ENCODE results near the gene TENT4A. TPM values are rescaled to one million over a fixed set of nuclear protein-coding genes. Genes with fewer than 3 reads are reported as not detected.

TENT4A gene
- total RNA-seq, 8 experiments from 2014 or later, result 10.5 to 29.2 (median 21.0) TPM

DNA sequence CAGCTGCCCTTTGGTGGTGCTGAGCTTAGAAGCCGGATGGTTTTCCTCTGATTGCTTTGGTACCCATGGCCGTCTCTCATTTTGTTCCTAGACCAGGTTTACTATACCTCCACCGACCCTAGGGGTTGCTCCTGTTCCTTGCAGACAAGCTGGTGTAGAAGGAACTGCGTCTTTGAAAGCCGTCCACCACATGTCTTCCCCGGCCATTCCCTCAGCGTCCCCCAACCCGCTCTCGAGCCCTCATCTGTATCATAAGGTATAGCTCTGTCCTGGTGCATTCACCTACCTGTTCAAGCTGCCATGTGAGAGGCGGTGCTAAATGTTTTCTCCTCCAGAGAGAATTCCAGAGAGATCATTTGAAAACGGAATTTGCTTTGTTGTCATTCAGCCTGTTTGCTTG is 39.5 kb downstream of the TENT4A start:
- H3K27ac ChIP-seq, result no peak overlapping the region
- no peak for ATAC-seq (replicated peaks in 6 of 8)
- WGBS, 10 experiments, result 82 to 100% (median 100%) methylated on average over 2 to 8 of the region's 11 CpGs; no CpG with 5 or more reads in 2 of the 10 experiments
- in situ Hi-C loops (cut with MboI; ENCODE audit: low pct_unique_long_range_greater_than_20kb in 2 of 9, low sequenced_read_pairs in 9 of 9, unreplicated experiment in 9 of 9), result no loop called here
- no peaks in the 10 kb centered on the region for H3K4me1 ChIP-seq (replicated peaks in 1 of 2)
- no peak overlapping the region for H3K4me3 ChIP-seq

DNA sequence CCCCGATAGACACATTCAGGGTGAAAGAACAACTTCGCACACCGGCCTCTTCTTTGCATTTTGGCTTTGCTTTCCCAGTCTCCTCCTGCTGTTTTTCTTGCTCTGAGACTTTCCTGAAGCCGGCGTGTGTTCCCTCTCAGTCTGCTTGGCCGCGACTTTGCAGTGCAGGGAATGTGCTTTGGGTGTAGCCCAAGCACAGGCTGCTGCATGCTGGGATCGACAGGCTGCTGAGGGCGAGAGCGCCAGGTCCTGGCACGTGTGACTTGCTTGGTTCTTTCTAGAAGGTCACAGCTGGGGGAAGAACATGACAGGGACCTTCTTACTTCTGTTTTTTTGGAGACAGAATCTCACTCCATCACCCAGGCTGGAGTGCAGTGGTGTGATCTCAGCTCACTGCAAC is 40.6 kb downstream of the TENT4A start:
- in situ Hi-C loops (cut with MboI; ENCODE audit: low pct_unique_long_range_greater_than_20kb in 2 of 9, low sequenced_read_pairs in 9 of 9, unreplicated experiment in 9 of 9), result no loop called here
- no peak overlapping the region for H3K27ac ChIP-seq
- H3K4me1 ChIP-seq (replicated peaks in 1 of 2), result no peaks in the 10 kb centered on the region

DNA sequence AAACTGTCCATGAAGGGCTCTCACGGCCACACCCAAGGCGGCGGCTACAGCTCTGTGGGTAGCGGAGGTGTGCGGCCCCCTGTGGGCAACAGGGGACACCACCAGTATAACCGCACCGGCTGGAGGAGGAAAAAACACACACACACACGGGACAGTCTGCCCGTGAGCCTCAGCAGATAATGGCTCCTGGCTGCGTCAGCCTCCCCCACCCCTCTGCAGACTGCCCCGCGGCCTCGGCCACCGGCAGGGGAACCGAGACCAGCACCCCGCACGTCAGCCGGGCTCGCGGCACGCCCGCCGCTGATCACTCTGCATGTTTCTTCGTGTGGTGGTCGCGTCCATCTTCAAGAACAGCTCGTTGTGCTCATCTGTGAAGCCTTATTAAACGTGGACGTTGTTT is 41.5 kb downstream of the TENT4A start:
- no peak for ATAC-seq (replicated peaks in 6 of 8)

More for the DNA sequence above, 40.6 kb downstream of the TENT4A start:
- H3K4me3 ChIP-seq, result no peak overlapping the region
- WGBS, 10 experiments, result 68 to 100% (median 95%) methylated on average over 3 to 8 of the region's 11 CpGs; no CpG with 5 or more reads in 2 of the 10 experiments
- ATAC-seq (replicated peaks in 6 of 8), result no peak

DNA sequence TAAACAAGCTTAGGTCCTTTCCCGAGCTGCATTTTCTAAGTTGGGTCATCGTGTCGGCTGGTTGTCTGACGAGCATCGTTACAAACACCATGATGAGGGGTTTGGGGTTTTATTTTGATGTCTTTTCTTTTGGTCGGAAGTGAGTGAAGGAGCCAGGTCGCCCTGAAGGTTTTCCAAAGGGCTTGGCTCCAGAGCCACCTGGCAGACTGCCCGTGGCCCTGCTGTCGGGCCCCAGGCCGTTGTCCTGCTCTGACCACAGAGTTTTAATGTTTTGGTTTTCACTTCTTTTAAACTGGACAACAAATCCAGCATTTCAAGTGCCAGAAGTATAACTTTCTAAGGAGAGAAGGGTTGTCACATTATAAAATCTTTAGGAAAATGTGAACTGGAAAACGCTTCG is 42.3 kb downstream of the TENT4A start:
- no peak for ATAC-seq (replicated peaks in 6 of 8)
- Histone ChIP-seq H3K4me3 (no peak overlapping the region), H3K4me1 (replicated peaks in 1 of 2) (no peaks in the 10 kb centered on the region), H3K27ac (no peak overlapping the region)
- in situ Hi-C loops (cut with MboI; ENCODE audit: low pct_unique_long_range_greater_than_20kb in 2 of 9, low sequenced_read_pairs in 9 of 9, unreplicated experiment in 9 of 9), result no loop called here
- WGBS, 10 experiments, result 74 to 100% (median 95%) methylated on average over 1 to 9 of the region's 12 CpGs

More for the DNA sequence above, 41.5 kb downstream of the TENT4A start:
- in situ Hi-C loops (cut with MboI; ENCODE audit: low pct_unique_long_range_greater_than_20kb in 2 of 9, low sequenced_read_pairs in 9 of 9, unreplicated experiment in 9 of 9), result no loop called here
- H3K27ac ChIP-seq, result no peak overlapping the region
- H3K4me1 ChIP-seq (replicated peaks in 1 of 2), result no peaks in the 10 kb centered on the region
- WGBS, 10 experiments, result 95 to 100% (median 100%) methylated on average over 1 to 9 of the region's 29 CpGs; no CpG with 5 or more reads in 3 of the 10 experiments
- no peak overlapping the region for H3K4me3 ChIP-seq

DNA sequence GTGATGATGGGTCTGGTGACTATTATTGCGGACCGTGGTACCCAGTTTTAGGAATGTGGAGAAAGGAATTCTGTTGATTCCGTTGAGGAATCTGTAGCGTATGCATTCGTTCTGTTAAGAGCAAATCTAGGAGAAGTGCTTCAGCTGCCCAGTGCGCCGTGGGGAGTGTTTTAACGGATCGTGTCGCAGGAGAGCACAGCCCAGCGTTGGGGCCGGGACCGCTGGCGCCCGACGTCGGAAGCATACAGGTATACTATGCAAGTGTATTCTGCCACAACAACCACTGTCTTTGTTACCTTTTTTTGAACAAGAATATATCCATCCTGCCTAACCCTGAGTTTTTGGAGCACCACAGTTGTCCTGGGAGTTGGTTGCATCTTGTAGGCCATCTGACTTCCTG is 42.7 kb downstream of the TENT4A start:
- ATAC-seq (replicated peaks in 6 of 8), result no peak
- no peak overlapping the region for H3K4me3 ChIP-seq
- H3K27ac ChIP-seq, result no peak overlapping the region
- in situ Hi-C loops (cut with MboI; ENCODE audit: low pct_unique_long_range_greater_than_20kb in 2 of 9, low sequenced_read_pairs in 9 of 9, unreplicated experiment in 9 of 9), result no loop called here
- H3K4me1 ChIP-seq (replicated peaks in 1 of 2), result no peaks in the 10 kb centered on the region
- WGBS, 10 experiments, result 92 to 100% (median 95%) methylated on average over 5 to 16 of the region's 17 CpGs; no CpG with 5 or more reads in 1 of the 10 experiments

DNA sequence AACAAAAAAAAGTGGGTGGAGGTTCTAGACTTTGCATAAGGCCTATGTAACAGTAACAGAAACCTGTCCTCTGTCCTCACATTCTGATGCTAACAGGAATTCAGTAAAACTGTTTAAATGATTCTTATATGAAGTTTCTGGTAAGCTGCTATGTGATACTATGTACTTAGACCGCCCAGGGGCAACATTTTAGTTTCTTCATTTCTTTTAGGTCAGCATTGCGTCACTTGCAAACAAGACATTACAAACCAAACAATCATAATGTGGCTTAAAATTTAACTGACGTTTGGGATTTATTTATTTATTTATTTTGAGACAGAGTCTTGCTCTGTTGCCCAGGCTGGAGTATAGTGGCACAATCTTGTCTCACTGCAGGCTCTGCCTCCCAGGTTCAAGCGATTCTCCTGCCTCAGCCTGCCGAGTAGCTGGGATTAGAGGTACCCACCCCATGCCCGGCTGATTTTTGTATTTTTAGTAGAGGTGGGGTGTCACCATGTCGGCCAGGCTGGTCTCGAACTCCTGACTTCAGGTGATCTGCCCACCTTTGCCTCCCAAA is 44.3 kb downstream of the TENT4A start:
- in situ Hi-C loops (cut with MboI; ENCODE audit: low pct_unique_long_range_greater_than_20kb in 2 of 9, low sequenced_read_pairs in 9 of 9, unreplicated experiment in 9 of 9), result no loop called here
- WGBS, 10 experiments, result 85 to 100% (median 95%) methylated on average over 1 to 8 of the region's 8 CpGs; no CpG with 5 or more reads in 1 of the 10 experiments
- Histone ChIP-seq H3K4me3 (no peak overlapping the region), H3K4me1 (replicated peaks in 1 of 2) (no peaks in the 10 kb centered on the region), H3K27ac (no peak overlapping the region)
- no peak for ATAC-seq (replicated peaks in 6 of 8)

DNA sequence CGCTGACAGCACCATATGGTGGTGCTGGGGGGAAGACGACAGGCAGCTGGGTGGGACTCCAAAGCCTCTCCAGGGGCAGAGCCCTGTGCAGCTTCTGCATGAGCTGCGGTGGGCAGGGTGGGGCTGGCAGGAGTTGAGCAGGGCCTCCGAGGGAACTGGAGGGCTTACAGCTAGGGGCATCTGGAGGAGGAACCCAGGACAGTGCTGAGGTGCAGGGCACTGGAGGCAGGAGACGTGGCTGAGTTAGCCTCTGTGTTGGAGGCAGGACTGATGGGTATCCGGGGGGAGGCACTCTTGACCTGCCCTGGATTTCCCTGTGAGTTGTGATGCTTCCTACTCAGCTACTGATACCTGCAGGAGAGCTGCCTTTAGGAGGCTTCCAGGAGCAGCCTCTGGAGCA is 45.0 kb downstream of the TENT4A start:
- 70 to 100% (median 93%) methylated on average over 2 to 3 of the region's 6 CpGs; no CpG with 5 or more reads in 6 of the 10 experiments for WGBS, 10 experiments
- ATAC-seq (replicated peaks in 6 of 8), result no peak
- H3K4me3 ChIP-seq, result no peak overlapping the region
- in situ Hi-C loops (cut with MboI; ENCODE audit: low pct_unique_long_range_greater_than_20kb in 2 of 9, low sequenced_read_pairs in 9 of 9, unreplicated experiment in 9 of 9), result no loop called here
- H3K4me1 ChIP-seq (replicated peaks in 1 of 2), result no peaks in the 10 kb centered on the region
- H3K27ac ChIP-seq, result no peak overlapping the region

DNA sequence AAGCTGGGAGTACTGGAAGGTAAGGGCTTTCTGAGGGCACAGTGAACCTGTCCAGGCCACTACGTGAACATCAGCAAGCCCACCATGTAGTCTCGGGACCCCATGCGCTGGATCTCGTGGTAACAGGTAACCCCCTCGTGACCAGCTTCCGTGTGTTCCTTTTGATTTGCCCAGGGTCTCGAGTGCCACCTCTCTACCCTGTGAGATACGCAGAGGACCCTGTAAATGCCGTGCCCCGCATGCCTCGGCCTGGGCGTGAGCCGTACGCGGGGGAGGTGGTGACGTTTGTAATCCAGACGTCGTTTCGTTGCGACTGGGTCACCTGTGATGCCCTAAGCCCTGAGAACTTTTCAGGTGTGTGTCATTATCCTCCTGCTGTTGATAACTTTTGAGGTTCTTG is 45.5 kb downstream of the TENT4A start:
- in situ Hi-C loops (cut with MboI; ENCODE audit: low pct_unique_long_range_greater_than_20kb in 2 of 9, low sequenced_read_pairs in 9 of 9, unreplicated experiment in 9 of 9), result no loop called here
- 71 to 100% (median 98%) methylated on average over 1 to 12 of the region's 20 CpGs; no CpG with 5 or more reads in 4 of the 10 experiments for WGBS, 10 experiments

DNA sequence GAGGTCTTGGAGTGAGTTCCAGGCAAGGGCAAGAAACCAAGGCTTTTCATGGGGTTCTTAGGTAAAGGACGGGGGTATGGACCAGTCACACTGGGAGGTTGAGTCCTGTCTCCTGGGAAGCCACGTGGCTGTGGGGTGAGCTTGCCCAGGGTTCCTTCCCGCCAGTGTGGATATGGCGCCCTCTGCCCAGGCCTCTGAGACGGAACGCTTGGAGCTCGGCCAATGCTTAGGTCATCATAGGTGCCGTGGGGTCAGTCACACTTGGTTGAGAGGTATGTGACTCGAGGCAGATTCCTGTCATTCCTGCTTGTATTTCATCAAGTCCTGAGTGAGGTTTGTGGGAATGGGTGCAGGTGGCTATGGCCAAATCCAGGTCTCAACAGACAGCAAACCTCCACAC is 46.2 kb downstream of the TENT4A start:
- Histone ChIP-seq H3K27ac (no peak overlapping the region), H3K4me3 (no peak overlapping the region), H3K4me1 (replicated peaks in 1 of 2) (no peaks in the 10 kb centered on the region)
- no peak for ATAC-seq (replicated peaks in 6 of 8)
- WGBS, 10 experiments, result 74 to 100% (median 100%) methylated on average over 1 to 4 of the region's 9 CpGs; no CpG with 5 or more reads in 5 of the 10 experiments
- in situ Hi-C loops (cut with MboI; ENCODE audit: low pct_unique_long_range_greater_than_20kb in 2 of 9, low sequenced_read_pairs in 9 of 9, unreplicated experiment in 9 of 9), result no loop called here

More for the DNA sequence above, 45.5 kb downstream of the TENT4A start:
- no peak for ATAC-seq (replicated peaks in 6 of 8)
- Histone ChIP-seq H3K4me1 (replicated peaks in 1 of 2) (no peaks in the 10 kb centered on the region), H3K4me3 (no peak overlapping the region), H3K27ac (no peak overlapping the region)

DNA sequence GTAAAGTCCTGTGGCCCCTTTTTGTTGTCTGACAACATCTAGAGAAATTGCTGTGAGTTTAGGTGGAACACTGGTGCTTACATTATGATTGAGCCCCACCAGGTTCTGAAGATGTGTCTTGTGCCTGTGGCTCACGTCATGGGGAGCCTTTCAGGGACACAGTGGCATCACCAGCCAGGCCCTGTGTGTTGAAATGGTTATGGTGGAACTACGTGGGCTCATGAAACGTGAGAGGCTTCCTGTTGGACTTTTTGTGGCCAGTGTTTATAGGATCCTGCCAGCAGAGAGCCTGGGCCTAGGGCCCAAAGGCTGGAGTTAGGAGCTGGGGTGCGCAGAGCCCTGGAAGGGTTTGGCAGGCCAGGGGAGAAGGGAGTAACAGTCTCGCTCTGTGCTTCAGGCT is 46.8 kb downstream of the TENT4A start:
- Histone ChIP-seq H3K27ac (no peak overlapping the region), H3K4me1 (replicated peaks in 1 of 2) (no peaks in the 10 kb centered on the region), H3K4me3 (no peak overlapping the region)
- WGBS, 10 experiments, result 89 to 100% (median 98%) methylated on average over 1 to 5 of the region's 5 CpGs; no CpG with 5 or more reads in 4 of the 10 experiments
- ATAC-seq (replicated peaks in 6 of 8), result no peak
- in situ Hi-C loops (cut with MboI; ENCODE audit: low pct_unique_long_range_greater_than_20kb in 2 of 9, low sequenced_read_pairs in 9 of 9, unreplicated experiment in 9 of 9), result no loop called here

DNA sequence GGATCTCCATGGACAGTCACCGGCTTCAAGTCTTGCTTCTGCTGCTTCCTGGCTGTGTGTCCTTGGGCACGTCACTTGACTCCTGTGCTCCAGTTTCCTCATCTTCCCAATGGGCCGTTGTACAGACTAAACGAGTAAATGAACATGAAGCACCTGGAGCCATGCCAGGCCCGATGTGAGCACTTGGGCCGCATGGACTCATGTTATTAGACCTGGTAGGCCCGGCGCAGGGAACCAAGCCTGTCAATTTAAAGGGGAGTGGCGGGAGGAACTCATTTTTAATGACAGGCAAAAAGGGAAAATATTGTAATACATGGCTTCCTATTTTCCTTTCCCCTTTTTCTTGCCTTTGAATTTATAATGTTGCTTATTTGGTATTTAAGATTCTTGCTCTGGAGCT is 47.5 kb downstream of the TENT4A start:
- Histone ChIP-seq H3K4me3 (no peak overlapping the region), H3K27ac (no peak overlapping the region), H3K4me1 (replicated peaks in 1 of 2) (no peaks in the 10 kb centered on the region)
- ATAC-seq (replicated peaks in 6 of 8), result no peak
- in situ Hi-C loops (cut with MboI; ENCODE audit: low pct_unique_long_range_greater_than_20kb in 2 of 9, low sequenced_read_pairs in 9 of 9, unreplicated experiment in 9 of 9), result no loop called here
- WGBS, 10 experiments, result 62 to 100% (median 86%) methylated on average over 2 to 9 of the region's 9 CpGs; no CpG with 5 or more reads in 1 of the 10 experiments

DNA sequence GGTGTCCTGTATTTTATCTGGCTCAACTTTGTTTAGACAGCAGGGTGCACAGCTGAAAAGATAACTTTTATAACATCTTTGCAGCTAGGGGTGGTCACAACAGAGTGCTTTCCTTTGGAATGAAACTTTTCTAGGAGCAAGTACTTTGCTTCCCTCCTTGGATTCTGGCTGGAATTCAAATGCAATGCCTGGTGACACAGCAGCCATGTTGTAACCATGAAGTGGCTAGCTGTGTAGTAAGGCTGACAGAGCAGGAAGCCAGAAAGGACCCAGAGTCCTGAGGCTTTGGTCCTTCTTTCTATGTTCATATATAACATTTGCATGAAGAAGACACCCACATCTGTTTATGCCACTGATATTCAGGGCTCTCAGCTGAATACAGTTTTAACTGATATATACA is 48.1 kb downstream of the TENT4A start:
- no peak overlapping the region for H3K4me3 ChIP-seq
- H3K27ac ChIP-seq, result no peak overlapping the region
- ATAC-seq (replicated peaks in 6 of 8), result no peak
- in situ Hi-C loops (cut with MboI; ENCODE audit: low pct_unique_long_range_greater_than_20kb in 2 of 9, low sequenced_read_pairs in 9 of 9, unreplicated experiment in 9 of 9), result no loop called here
- peaks cover 0 to 2% of the 10 kb centered on the region in 2 donors for H3K4me1 ChIP-seq (replicated peaks in 1 of 2)

DNA sequence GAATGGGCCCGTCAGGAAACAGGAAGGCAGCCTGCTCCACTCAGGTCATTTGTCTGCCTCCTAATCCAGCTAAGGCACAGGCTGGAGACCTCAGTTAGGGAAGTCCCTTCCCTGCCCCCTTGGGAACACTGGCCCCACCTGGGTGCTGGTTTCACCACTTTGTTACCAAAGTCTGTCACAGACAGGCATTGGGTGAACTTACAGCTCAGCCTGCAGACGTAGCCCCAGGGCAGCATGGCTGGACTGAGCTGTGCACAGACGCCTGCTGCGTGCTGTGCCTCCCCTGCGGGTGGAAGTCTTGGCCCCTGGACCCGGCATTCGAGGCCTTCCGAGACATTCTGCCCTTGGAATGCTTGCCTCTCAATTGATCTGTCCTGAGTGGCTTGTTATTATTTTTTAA is 48.9 kb downstream of the TENT4A start:
- WGBS, 10 experiments, result 62 to 100% (median 90%) methylated on average over 1 to 7 of the region's 8 CpGs; no CpG with 5 or more reads in 3 of the 10 experiments
- no peak overlapping the region for H3K27ac ChIP-seq
- ATAC-seq (replicated peaks in 6 of 8), result no peak
- peaks cover 0 to 2% of the 10 kb centered on the region in 2 donors for H3K4me1 ChIP-seq (replicated peaks in 1 of 2)
- in situ Hi-C loops (cut with MboI; ENCODE audit: low pct_unique_long_range_greater_than_20kb in 2 of 9, low sequenced_read_pairs in 9 of 9, unreplicated experiment in 9 of 9), result no loop called here
- H3K4me3 ChIP-seq, result no peak overlapping the region

DNA sequence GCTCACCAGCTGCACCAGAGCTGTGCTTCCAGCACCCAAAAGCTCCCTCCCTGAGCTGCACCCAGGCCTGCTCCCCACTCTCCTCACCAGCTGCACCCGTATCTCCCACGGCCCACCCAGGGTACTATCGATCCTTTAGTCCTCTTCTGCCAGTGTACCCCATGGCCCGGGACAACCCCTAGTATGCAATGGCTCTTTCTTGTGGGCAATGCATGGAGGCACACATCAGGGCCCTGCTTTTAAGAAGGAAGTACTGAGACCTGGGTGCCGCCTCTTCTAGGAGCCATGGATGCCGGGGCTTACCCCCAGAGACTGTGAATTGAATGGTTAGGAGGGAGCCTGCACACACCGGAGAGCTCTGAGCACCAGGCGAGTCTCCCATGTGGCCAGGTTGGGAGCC is 49.5 kb downstream of the TENT4A start:
- in situ Hi-C loops (cut with MboI; ENCODE audit: low pct_unique_long_range_greater_than_20kb in 2 of 9, low sequenced_read_pairs in 9 of 9, unreplicated experiment in 9 of 9), result no loop called here
- 80 to 96% (median 87%) methylated on average over 1 to 5 of the region's 8 CpGs; no CpG with 5 or more reads in 6 of the 10 experiments for WGBS, 10 experiments
- no peak overlapping the region for H3K4me3 ChIP-seq
- ATAC-seq (replicated peaks in 6 of 8), result no peak
- no peak overlapping the region for H3K27ac ChIP-seq
- peaks cover 0 to 2% of the 10 kb centered on the region in 2 donors for H3K4me1 ChIP-seq (replicated peaks in 1 of 2)

Measured in motor neuron (in vitro differentiated cells).